Right atrium auricular region (tissue), 2 donors: ENCODE results near the gene BMPR1B. TPM values are rescaled to one million over a fixed set of nuclear protein-coding genes. Genes with fewer than 3 reads are reported as not detected.

Experiments
- DNase-seq: peaks from one replicate; pipeline ENCODE4 v3.0.0-alpha.2; 2019; ENCODE audit warnings: low spot score
- H3K27ac ChIP-seq, 2 donors: fragments of 200-600 bp; sonication (generic); 1 replicate in 1 of 2; 2 replicates in 1 of 2; pipeline ENCODE4 v1.5.1; 2016 to 2019
- H3K27me3 ChIP-seq, 2 donors: fragments of 200-600 bp; sonication (generic); one replicate each; pipeline versions ENCODE4 v1.5.1 to v1.6.0; 2017 to 2019
- H3K36me3 ChIP-seq: fragments of 200-600 bp; sonication (generic); one replicate; pipeline ENCODE4 v1.5.1; 2016
- H3K4me1 ChIP-seq, 2 donors: fragments of 200-600 bp; sonication (generic); one replicate each; pipeline versions ENCODE4 v1.5.1 to v1.6.0; 2017 to 2019
- H3K4me3 ChIP-seq, 2 donors: fragments of 200-600 bp; sonication (generic); 1 replicate in 1 of 2; 2 replicates in 1 of 2; pipeline ENCODE4 v1.5.1; 2017 to 2019; ENCODE audit warnings: mild to moderate bottlenecking in 1 of 2, moderate library complexity in 1 of 2
- H3K9me3 ChIP-seq, 2 donors: fragments of 200-600 bp; sonication (generic); one replicate each; pipeline ENCODE4 v1.5.1; 2019
- total RNA-seq, 2 donors: library from RNA; depleted of rRNA; stranded (reverse); fragments of >200 nt; gene quantifications; one replicate each; pipeline ENCODE4 v1.1.0, GENCODE V29; 2016
- TF ChIP-seq, protein P1 (sequence below), 2 donors: fragments of 200-600 bp; sonication (generic); IDR thresholded peaks; one replicate each; pipeline ENCODE4 v1.5.1; 2019; ENCODE audit warnings: antibody characterized with exemption in 2 of 2

Gene BMPR1B
- total RNA-seq, 2 donors from 2014 or later: 0.82 to 1.4 TPM

DNA sequence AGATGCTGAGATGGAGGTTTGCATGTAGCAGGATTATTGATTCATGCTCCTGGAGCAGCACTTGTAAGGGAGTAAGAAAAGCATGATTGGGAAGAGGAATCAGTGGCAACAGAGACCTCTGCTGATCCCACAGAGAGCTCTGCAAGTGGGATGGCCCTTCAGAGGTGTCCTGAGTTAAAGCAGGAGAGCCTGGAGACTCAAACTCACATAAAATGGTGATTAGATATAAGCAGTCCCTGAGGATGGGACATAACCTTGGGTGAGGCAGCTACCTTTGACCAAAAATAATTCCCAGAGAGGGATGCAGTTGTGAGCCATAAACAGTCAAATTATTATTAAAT is 25.4 kb upstream of the BMPR1B start:
- Histone ChIP-seq H3K4me3 (no peak overlapping the region), H3K27ac (no peak overlapping the region), H3K4me1 (no peaks in the 10 kb centered on the region), H3K27me3 (no peaks in the 10 kb centered on the region), H3K36me3 (no peaks in the 10 kb centered on the region), H3K9me3 (no peaks in the 10 kb centered on the region)
- no peak for DNase-seq
- TF ChIP-seq, protein P1, sequence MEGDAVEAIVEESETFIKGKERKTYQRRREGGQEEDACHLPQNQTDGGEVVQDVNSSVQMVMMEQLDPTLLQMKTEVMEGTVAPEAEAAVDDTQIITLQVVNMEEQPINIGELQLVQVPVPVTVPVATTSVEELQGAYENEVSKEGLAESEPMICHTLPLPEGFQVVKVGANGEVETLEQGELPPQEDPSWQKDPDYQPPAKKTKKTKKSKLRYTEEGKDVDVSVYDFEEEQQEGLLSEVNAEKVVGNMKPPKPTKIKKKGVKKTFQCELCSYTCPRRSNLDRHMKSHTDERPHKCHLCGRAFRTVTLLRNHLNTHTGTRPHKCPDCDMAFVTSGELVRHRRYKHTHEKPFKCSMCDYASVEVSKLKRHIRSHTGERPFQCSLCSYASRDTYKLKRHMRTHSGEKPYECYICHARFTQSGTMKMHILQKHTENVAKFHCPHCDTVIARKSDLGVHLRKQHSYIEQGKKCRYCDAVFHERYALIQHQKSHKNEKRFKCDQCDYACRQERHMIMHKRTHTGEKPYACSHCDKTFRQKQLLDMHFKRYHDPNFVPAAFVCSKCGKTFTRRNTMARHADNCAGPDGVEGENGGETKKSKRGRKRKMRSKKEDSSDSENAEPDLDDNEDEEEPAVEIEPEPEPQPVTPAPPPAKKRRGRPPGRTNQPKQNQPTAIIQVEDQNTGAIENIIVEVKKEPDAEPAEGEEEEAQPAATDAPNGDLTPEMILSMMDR (IDR thresholded peaks at IDR 0.05): no peak

DNA sequence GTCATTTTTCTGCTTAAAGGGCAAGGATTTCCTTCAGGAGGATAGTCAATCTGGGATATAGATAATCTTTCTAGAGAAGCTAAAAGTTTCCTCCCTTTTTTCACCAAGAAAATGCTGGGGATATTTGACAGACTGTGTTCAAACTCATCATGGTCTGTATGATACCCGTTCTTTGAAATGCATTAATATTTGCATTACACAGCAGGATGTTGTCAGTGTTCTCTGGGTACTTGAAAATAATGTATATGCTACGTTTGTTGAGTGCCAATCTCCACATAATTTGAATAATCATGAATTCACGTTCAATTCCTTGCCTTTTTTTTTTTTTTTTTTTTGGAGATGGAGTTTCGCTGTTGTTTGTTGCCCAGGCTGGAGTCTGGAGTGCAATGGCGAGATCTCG is 18.0 kb upstream of the BMPR1B start:
- H3K4me3 ChIP-seq: no peak overlapping the region
- TF ChIP-seq, protein P1 (IDR thresholded peaks at IDR 0.05): no peak
- no peak overlapping the region for H3K27ac ChIP-seq
- no peaks in the 10 kb centered on the region for H3K27me3 ChIP-seq
- H3K9me3 ChIP-seq: no peaks in the 10 kb centered on the region
- H3K36me3 ChIP-seq: no peaks in the 10 kb centered on the region
- no peak for DNase-seq
- no peaks in the 10 kb centered on the region for H3K4me1 ChIP-seq

DNA sequence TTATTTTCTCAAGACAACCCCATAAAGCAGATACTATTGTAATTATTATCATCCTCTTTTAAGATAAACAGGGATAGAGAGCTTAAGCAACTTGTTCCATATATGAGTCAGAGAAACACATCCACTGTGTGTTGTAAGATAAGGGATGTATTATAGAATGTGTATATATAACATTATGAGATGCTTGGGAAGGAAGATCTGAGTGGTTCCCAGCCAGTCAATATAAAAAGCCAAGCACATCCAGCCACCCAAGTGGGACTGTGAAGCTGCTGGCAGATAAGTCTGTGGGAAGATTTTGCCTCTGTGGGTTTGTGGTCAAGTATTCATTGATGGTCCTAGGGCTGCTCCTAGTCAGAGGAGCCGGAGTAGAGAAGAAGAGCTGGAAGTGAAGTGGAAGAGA is 16.5 kb upstream of the BMPR1B start:
- no peak for DNase-seq
- no peaks in the 10 kb centered on the region for H3K9me3 ChIP-seq
- H3K36me3 ChIP-seq: no peaks in the 10 kb centered on the region
- H3K27ac ChIP-seq: no peak overlapping the region
- H3K4me1 ChIP-seq: no peaks in the 10 kb centered on the region
- no peak overlapping the region for H3K4me3 ChIP-seq
- TF ChIP-seq, protein P1 (IDR thresholded peaks at IDR 0.05): no peak
- H3K27me3 ChIP-seq: no peaks in the 10 kb centered on the region

DNA sequence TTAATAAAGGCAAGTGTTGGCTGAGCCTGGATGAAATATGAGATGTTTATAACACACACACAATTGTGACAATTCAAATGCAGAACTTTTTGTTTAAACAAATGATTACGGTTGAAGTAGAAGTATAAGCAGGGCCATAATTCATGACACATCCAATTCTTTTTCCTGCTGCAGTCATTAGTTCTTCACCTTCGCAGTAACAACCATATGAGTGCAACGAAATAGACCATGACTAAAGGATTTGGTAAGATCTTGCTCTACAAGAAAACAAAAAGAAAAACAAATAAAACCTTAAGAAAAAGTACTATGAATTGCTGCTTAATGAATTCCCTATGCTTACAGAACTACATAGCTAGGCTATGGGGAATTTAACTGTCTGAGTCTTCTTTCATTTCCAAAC is 13.9 kb upstream of the BMPR1B start:
- H3K27me3 ChIP-seq: no peaks in the 10 kb centered on the region
- no peaks in the 10 kb centered on the region for H3K36me3 ChIP-seq
- H3K27ac ChIP-seq: no peak overlapping the region
- TF ChIP-seq, protein P1 (IDR thresholded peaks at IDR 0.05): no peak
- no peak for DNase-seq
- H3K4me3 ChIP-seq: no peak overlapping the region
- H3K9me3 ChIP-seq: no peaks in the 10 kb centered on the region
- H3K4me1 ChIP-seq: no peaks in the 10 kb centered on the region

DNA sequence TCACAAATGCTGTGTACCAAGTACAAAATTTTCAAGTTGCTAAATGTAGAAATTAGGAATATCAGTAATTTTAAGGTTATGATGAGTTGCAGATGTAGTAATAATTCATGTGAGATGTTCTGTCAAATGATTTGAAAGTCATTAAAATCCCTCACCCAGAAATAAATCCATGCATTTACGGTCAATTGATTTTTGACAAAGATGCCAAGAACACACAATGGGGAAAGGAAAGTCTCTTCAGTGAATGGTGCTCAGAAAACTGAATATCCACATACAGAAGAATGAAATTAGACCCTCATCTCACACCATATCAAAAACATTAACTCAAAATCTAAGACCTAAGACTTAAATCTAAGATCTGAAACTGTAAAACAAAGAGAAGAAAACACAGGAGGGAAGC is 12.9 kb upstream of the BMPR1B start:
- Histone ChIP-seq H3K4me1 (no peaks in the 10 kb centered on the region), H3K27ac (no peak overlapping the region), H3K9me3 (no peaks in the 10 kb centered on the region), H3K4me3 (no peak overlapping the region), H3K27me3 (no peaks in the 10 kb centered on the region), H3K36me3 (no peaks in the 10 kb centered on the region)
- no peak for DNase-seq
- TF ChIP-seq, protein P1 (IDR thresholded peaks at IDR 0.05): no peak

DNA sequence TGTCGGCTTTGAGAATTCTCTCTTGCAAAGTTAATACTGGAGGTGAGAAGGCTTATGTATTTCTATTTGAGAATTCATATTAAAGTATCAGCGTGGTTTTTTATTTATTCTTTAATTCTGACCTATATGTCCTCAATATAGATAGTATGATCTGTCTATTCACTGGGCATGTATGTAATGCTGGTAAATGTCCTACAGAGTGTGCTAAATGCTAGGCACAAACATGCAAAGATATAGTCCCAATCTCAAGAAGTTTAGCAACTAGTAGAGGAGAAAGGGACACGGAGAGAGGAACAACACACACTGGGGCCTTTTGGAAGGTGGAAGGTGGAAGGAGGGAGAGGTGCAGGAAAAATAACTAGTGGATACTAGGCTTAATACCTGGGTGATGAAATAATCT is 11.0 kb upstream of the BMPR1B start:
- Histone ChIP-seq H3K4me1 (no peaks in the 10 kb centered on the region), H3K27ac (no peak overlapping the region), H3K9me3 (no peaks in the 10 kb centered on the region), H3K4me3 (no peak overlapping the region), H3K36me3 (no peaks in the 10 kb centered on the region), H3K27me3 (no peaks in the 10 kb centered on the region)
- TF ChIP-seq, protein P1 (IDR thresholded peaks at IDR 0.05): no peak
- DNase-seq: no peak
